Measurements from ENCODE around the gene RHBDF2. TPM values are rescaled to one million over a fixed set of nuclear protein-coding genes. Genes with fewer than 3 reads are reported as not detected.

The RHBDF2 gene
- total RNA-seq, 1 experiment from 2014 or later = 5.1 TPM

DNA sequence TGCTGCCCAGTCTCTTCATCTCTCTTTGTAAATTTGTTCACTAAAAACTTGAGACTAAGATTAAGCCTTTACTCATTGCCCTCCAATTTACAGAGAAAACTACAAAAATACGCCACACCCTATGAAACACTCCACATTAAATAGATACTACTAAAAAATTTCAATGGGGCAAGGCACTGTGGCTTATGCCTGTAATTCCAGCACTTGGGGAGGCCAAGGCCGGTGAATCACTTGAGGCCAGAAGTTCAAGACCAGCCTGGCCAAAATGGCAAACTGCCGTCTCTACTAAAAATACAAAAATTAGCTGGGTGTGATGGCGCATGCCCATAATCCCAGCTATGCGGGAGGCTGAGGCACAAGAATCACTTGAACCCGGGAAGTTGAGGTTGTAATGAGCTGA, 52.1 kb downstream of the RHBDF2 start:
- peak overlapping the region; percentile 42 for H3K4me2 ChIP-seq (ENCODE audit: low read depth, low read length, poor library complexity, severe bottlenecking)
- H3K27me3 ChIP-seq (ENCODE audit: low read length) = no peaks in the 10 kb centered on the region
- H2AFZ ChIP-seq (ENCODE audit: low read length) = no peak overlapping the region
- no peaks in the 10 kb centered on the region for H3K9me2 ChIP-seq (replicated peaks; ENCODE audit: insufficient read depth, low read length)
- H3K9me3 ChIP-seq (ENCODE audit: low read length) = no peaks in the 10 kb centered on the region
- DNase-seq = no peak
- H3K4me3 ChIP-seq (ENCODE audit: low read length) = no peak overlapping the region
- H3K9ac ChIP-seq (ENCODE audit: low read length) = no peak overlapping the region
- H3K79me2 ChIP-seq (ENCODE audit: low read length) = peaks cover 65% of the 10 kb centered on the region
- no peaks in the 10 kb centered on the region for H3K36me3 ChIP-seq (ENCODE audit: insufficient read depth, low read length)
- H4K20me1 ChIP-seq (ENCODE audit: insufficient read depth, low read depth, low read length) = peaks cover 77% of the 10 kb centered on the region
- no peak overlapping the region for H3K27ac ChIP-seq (ENCODE audit: low read length)
- peaks cover 77% of the 10 kb centered on the region for H3K4me1 ChIP-seq (ENCODE audit: low read length)

DNA sequence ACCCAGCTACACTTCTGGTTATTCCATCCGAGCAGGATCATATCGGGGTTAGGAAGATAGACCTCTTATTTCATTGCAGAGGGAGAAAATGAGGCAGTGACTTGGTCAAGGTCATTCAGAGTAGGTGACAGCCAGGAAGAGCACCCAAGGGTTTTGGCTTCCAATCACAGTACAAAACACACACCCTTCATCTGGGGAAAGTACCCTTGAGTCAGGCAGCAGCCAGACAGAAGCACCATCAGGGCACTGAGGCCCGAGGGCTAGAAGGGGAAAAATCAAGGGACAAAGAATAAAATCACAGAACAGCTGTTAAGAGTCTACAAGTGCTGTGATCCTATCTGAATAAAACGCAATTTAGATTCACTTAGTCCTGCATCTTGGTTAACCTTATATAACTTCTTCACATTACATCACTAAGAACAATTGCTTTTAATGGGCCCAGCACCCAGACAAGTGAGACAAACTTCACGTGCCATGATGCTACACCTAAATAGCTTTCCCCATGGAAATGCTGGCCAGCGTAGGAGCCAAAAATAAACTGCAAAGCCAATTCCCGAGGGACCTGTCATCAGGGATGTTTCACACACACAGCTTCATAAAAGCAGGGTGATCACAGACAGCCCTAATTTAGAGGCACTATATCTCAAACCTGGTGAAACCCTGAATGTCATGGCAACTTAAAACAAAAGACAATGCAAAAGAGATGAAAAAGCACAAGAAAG, 53.1 kb downstream of the RHBDF2 start:
- no peak overlapping the region; the same call in 1 of the 2 replicates for H3K4me3 ChIP-seq (ENCODE audit: low read length)
- no peak overlapping the region for H2AFZ ChIP-seq (ENCODE audit: low read length)
- H4K20me1 ChIP-seq (ENCODE audit: insufficient read depth, low read depth, low read length) = peaks cover 86% of the 10 kb centered on the region
- H3K27ac ChIP-seq (ENCODE audit: low read length) = no peak overlapping the region
- no peaks in the 10 kb centered on the region for H3K36me3 ChIP-seq (ENCODE audit: insufficient read depth, low read length)
- peak overlapping the region; percentile 42 for H3K4me2 ChIP-seq (ENCODE audit: low read depth, low read length, poor library complexity, severe bottlenecking)
- H3K9me3 ChIP-seq (ENCODE audit: low read length) = no peaks in the 10 kb centered on the region
- H3K27me3 ChIP-seq (ENCODE audit: low read length) = no peaks in the 10 kb centered on the region
- H3K9ac ChIP-seq (ENCODE audit: low read length) = peak overlapping the region; percentile 22; the same call in 1 of the 2 replicates
- no peak for DNase-seq
- H3K79me2 ChIP-seq (ENCODE audit: low read length) = peaks cover 72% of the 10 kb centered on the region
- peaks cover 81% of the 10 kb centered on the region for H3K4me1 ChIP-seq (ENCODE audit: low read length)
- H3K9me2 ChIP-seq (replicated peaks; ENCODE audit: insufficient read depth, low read length) = no peaks in the 10 kb centered on the region

DNA sequence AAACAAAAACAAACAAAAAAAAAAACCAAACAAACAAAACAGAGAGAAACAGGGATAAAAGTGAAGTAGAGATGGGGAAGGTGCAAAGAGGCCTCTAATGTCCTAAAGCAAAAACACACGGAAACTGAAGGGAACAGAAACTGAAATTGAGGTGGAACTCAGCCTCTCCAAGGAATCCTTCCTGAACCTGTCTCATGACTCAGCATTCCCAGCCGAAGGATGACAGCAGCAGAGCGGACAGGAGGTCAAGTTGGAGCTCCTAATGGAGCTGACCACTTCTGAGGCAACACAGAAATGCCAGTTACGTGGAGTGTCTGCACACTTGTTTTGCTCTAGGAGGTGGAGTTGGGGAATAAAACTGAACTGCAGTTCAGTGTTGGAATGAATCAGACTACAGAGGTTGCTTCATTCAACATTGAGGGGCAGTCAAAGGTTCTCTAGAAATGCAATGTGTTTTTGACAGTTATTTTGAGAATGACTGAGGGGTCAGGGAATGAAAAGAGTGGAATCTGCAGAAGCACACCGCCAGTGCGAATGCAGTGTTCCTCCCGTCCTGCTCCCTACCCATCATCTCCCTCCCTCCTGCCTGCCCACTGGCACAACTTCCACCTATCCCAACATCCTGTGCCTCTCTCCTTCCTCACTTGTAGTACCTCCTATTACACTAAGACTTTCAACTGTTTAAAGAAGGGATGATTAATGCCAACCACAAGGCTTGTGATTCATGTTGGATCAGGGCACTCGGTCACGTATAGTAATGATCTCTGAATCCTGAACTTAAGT, 54.6 kb downstream of the RHBDF2 start:
- Histone ChIP-seq H3K27me3 (ENCODE audit: low read length) (no peaks in the 10 kb centered on the region), H2AFZ (ENCODE audit: low read length) (no peak overlapping the region), H3K36me3 (ENCODE audit: insufficient read depth, low read length) (no peaks in the 10 kb centered on the region), H3K4me2 (ENCODE audit: low read depth, low read length, poor library complexity, severe bottlenecking) (peak overlapping the region; percentile 65), H3K79me2 (ENCODE audit: low read length) (peaks cover 78% of the 10 kb centered on the region), H3K4me1 (ENCODE audit: low read length) (peaks cover 89% of the 10 kb centered on the region), H3K9me2 (replicated peaks; ENCODE audit: insufficient read depth, low read length) (no peaks in the 10 kb centered on the region), H3K27ac (ENCODE audit: low read length) (no peak overlapping the region), H3K9me3 (ENCODE audit: low read length) (no peaks in the 10 kb centered on the region), H3K9ac (ENCODE audit: low read length) (0 out of 2 replicates have a peak overlapping the region, but pooled peaks have one; percentile 22), H3K4me3 (ENCODE audit: low read length) (no peak overlapping the region), H4K20me1 (ENCODE audit: insufficient read depth, low read depth, low read length) (peaks cover 92% of the 10 kb centered on the region)
- DNase-seq = no peak

DNA sequence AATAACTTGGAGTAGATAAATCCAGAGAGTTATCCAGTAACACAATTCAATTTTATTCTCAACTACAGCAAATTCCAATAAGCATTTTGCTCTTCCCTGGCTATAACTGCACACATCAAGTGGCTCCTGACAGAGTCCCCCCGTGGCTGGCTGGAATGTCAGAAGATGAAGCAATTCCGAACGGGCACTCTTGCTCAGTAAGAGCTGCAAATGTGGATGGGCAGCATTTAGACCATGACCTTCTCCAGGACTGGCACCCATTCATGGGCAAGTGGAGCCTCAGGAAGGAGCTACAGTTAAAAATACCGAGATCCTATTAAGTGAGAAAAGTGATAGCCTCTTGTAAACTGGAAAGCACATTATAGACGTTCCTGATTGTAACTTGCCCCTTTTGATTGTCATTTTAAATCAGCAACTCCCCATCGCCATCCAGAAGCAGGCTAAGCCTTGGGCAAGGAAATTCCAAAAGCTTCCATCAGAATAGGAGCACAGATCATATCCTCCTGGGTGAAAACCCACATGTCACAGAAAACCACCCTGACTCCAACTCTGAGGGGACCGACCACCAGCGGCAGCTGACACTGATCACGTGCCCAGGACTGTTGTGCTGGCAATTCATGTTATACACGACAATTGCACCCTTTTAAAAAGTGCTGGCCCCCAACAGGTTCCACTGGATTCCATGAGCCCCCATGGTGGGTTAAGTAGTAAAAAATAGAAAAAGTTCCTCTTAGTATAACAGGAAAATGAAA, 55.4 kb downstream of the RHBDF2 start:
- H2AFZ ChIP-seq (ENCODE audit: low read length) = no peak overlapping the region
- H3K4me2 ChIP-seq (ENCODE audit: low read depth, low read length, poor library complexity, severe bottlenecking) = peak overlapping the region; percentile 65
- H3K27me3 ChIP-seq (ENCODE audit: low read length) = no peaks in the 10 kb centered on the region
- DNase-seq = no peak
- H3K79me2 ChIP-seq (ENCODE audit: low read length) = peaks cover 77% of the 10 kb centered on the region
- peak overlapping the region; percentile 22; the same call in 1 of the 2 replicates for H3K9ac ChIP-seq (ENCODE audit: low read length)
- H3K27ac ChIP-seq (ENCODE audit: low read length) = peak overlapping the region; percentile 8; the same call in 1 of the 2 replicates
- H3K9me3 ChIP-seq (ENCODE audit: low read length) = no peaks in the 10 kb centered on the region
- peaks cover 92% of the 10 kb centered on the region for H4K20me1 ChIP-seq (ENCODE audit: insufficient read depth, low read depth, low read length)
- H3K4me1 ChIP-seq (ENCODE audit: low read length) = peaks cover 89% of the 10 kb centered on the region
- no peaks in the 10 kb centered on the region for H3K9me2 ChIP-seq (replicated peaks; ENCODE audit: insufficient read depth, low read length)
- no peaks in the 10 kb centered on the region for H3K36me3 ChIP-seq (ENCODE audit: insufficient read depth, low read length)
- H3K4me3 ChIP-seq (ENCODE audit: low read length) = peak overlapping the region; percentile 49

DNA sequence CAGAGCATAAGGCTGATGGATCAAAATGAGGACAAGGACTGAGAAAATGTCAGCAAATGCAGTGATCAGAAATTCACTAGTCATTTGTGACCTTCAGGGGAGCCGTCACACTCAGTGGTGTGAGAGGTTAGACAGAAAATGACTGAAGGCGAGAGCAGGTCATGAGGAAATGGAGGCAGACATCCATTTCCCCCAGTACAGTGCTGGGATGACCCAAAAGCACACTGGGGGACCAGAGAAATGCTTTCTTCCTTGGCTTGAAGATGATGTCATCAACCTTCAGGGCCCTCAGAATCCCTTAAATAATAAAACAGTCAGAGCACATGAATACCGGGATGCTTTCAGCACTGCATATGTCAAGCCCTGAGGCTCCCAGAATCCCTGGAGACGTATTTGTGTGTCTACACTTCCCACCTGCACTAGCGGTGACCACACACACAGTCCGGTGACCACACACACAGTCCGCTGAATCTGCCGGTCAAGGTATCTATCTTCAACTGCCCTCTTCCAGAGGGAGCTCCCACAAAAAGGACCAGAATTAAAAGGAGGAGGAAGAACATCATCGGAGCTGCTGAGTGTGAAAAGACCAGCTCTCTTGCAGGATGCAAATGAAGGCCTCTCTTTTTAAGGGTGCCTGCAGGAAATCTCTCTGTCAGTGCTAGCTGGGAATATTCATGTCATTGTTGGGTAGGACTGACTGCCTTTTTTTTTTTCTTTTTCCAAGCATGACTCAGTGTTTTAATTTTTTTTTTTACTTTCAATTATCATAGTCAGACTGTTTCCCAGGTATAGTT, 56.5 kb downstream of the RHBDF2 start:
- no peaks in the 10 kb centered on the region for H3K27me3 ChIP-seq (ENCODE audit: low read length)
- H3K27ac ChIP-seq (ENCODE audit: low read length) = peak overlapping the region; percentile 8; the same call in 1 of the 2 replicates
- H3K79me2 ChIP-seq (ENCODE audit: low read length) = peaks cover 76% of the 10 kb centered on the region
- H3K9me3 ChIP-seq (ENCODE audit: low read length) = no peaks in the 10 kb centered on the region
- DNase-seq = peak; percentile 56
- peak overlapping the region; percentile 49 for H3K4me3 ChIP-seq (ENCODE audit: low read length)
- H3K9me2 ChIP-seq (replicated peaks; ENCODE audit: insufficient read depth, low read length) = no peaks in the 10 kb centered on the region
- peaks cover 87% of the 10 kb centered on the region for H3K4me1 ChIP-seq (ENCODE audit: low read length)
- no peaks in the 10 kb centered on the region for H3K36me3 ChIP-seq (ENCODE audit: insufficient read depth, low read length)
- peak overlapping the region; percentile 22; the same call in 1 of the 2 replicates for H3K9ac ChIP-seq (ENCODE audit: low read length)
- H4K20me1 ChIP-seq (ENCODE audit: insufficient read depth, low read depth, low read length) = peaks cover 92% of the 10 kb centered on the region
- no peak overlapping the region for H2AFZ ChIP-seq (ENCODE audit: low read length)
- H3K4me2 ChIP-seq (ENCODE audit: low read depth, low read length, poor library complexity, severe bottlenecking) = peak overlapping the region; percentile 65

DNA sequence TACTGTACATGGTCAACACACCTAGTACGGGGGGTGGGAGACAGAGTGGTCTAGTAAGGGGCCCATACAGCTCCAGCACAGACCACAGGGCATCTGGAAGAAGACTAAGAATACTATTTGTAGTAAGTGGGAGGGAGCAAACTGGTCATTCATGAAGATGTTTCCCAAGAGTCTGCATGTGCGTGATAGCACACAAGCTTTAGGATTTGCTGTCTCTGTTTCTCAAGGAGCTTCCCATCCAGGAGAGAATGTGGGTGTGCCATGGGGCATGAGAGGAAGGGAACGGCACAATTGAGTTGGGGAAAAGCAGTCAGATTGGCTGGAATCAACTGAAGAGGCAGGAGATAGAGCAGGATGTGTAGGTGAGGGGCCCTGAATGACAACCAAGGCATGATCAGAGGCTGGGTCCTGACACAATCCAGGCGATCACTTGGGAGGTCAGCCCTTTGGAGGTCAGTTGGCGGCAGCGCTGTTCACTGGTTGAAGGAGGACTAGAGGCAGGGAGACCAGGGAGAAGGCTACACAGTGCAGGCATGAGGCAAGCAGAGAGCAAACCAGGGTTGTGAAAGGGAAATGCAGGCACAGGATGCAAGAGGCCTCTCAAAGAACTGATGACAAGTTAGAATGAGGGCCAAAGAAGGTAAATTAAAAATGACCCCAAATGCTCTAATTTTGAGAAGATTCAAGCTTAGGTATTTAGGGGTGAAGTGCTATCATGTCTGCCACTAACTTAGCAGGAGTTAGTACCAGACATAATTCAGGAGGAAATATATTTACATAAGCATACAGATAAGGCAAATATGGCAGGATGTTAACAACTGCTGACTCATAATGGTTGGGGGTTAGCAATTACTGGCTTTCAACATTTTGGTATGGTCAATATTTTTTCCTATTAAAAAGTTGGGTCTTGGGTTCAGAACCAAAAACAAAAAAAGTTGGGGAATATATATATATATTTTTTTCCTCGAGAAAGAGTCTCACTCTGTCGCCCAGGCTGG, 58.6 kb downstream of the RHBDF2 start:
- Histone ChIP-seq H3K4me3 (ENCODE audit: low read length) (no peak overlapping the region), H3K4me2 (ENCODE audit: low read depth, low read length, poor library complexity, severe bottlenecking) (peak overlapping the region; percentile 19), H3K9me2 (replicated peaks; ENCODE audit: insufficient read depth, low read length) (no peaks in the 10 kb centered on the region), H4K20me1 (ENCODE audit: insufficient read depth, low read depth, low read length) (peaks cover 89% of the 10 kb centered on the region), H3K27me3 (ENCODE audit: low read length) (no peaks in the 10 kb centered on the region), H3K9me3 (ENCODE audit: low read length) (no peaks in the 10 kb centered on the region), H3K9ac (ENCODE audit: low read length) (no peak overlapping the region; the same call in 1 of the 2 replicates), H3K4me1 (ENCODE audit: low read length) (peaks cover 79% of the 10 kb centered on the region), H3K36me3 (ENCODE audit: insufficient read depth, low read length) (no peaks in the 10 kb centered on the region), H3K79me2 (ENCODE audit: low read length) (peaks cover 71% of the 10 kb centered on the region), H2AFZ (ENCODE audit: low read length) (no peak overlapping the region), H3K27ac (ENCODE audit: low read length) (no peak overlapping the region)
- no peak for DNase-seq
